CD4-positive, alpha-beta T cell treated with Interleukin-2 at 100 ng/mL for 4 hours (primary cell): Measurements from ENCODE around the gene GLIS2.
"Not testable (repeated sequence)": the region's sequence is repeated elsewhere in the genome, so short reads cannot be mapped to it uniquely, and the experiment has no call there.

ENCODE experiments used
- DNase-seq: peaks from one replicate; pipeline ENCODE4 v3.0.0-alpha.2; 2020; ENCODE audit warnings: low spot score

GLIS2 gene

DNA sequence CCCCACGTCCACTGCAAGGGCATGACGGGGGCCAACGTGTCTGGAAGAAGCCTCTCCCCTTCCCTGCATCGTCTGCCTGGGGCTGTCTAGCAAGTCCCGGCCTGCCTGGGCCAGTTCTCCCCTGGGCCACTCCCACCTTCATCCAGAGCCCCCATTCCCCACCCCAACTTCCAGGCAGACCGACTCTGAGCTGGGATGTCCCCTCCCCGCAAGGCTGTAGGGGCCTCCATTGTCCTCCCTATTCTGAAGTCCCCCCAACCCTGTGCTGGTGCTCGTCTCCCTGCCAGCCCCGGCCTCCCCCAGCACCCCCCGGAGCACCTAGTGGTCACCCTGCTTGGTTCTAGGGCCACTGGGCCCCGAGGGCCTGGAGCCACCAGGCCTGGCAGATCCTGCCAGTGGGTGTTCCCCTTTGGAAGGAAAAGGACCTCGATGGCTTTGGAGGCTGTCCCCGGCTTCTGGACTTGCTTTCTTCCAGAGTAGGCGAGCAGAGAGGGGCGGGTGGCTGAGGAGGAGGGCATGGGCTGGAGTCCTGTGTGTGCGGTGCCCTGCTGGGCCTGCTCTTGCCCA lies 4.8 kb downstream of the GLIS2 start:
- no peak for DNase-seq

GRCh38 chr16:4321286-4322120 lies 5.6 kb downstream of the GLIS2 start:
- DNase-seq: no peak

DNA sequence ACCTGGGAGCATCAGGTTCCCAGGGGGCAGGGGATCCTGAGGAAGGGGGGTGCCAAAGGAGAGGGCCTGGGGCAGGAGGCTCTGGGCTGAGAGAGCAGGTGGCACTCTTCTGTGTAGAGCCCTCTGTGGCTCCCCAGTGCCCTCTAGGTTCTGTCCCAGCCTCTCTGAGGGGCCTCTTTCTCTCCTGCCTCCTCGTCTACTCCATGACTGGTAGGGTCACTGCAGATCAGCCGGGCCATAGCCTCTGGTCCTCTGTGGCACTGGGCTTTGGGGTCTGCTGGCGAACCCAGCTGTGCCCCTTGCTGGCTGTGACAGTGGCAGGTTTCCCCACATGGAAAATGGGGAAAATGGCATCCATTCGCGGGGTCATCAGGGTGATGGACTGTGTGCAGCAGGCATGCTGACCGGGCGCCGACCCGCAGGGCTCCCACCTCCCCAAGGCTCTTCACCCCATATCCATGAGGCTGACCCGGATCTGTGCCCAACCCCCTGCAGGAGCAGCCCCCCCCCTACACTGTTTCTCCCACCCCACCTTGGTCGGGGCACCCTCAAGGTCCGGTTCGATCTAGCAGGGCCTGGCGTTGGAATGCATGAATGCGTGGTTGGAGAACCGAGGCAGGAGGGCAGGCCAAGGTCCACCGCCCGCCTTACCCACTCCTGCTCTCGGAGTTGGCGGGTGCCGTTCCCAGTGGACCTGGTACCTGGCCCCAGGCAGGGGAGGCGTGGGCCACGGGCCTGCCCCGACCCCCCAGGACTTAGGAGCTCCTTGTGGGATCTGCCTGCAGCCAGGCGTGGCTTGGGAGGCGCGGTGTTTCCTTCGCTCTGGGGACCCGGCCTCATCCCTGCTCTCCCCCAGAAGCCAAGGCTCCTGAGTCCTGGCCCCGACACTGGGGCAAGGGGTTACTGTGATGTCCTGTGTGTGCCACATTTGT lies 6.5 kb downstream of the GLIS2 start:
- DNase-seq: no peak

DNA sequence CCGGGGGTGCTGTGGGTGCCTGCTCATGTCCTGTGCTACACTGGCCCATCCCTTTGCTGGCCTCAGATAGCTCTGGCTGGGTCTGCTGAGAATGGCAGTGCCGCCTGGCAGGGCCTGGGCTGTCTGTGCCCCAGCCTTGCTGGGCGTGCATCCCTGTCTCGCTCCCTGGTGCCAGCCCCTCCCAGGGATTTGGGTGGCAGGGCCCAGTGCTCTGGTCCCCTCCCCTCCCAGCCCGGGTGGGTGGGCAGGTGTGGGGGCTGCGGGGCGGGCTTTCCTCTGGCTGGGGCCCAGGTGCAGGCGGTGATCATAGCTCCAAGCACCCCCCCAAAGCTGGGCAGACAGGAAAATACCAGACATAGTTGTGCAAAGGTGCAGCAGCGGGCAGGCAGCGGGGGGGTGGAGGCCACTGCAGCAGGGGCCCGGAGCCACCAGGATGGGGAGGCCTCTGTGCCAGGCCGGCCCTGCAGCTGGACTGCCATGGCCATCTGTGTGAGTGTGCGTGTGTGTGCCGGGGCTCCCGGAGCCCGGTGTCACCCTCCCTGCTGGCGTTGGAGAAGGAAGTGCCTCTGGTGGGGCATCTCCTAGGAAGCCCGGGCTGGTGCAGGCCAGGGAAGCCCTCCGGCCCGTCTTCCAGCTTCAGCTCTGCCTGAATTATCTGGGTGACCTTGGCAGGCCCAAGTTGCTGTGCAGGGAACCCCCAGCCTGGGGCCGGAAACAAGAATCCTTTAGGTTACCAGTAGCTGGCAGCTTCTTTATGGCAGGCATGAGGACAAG lies 7.4 kb downstream of the GLIS2 start:
- no peak for DNase-seq

DNA sequence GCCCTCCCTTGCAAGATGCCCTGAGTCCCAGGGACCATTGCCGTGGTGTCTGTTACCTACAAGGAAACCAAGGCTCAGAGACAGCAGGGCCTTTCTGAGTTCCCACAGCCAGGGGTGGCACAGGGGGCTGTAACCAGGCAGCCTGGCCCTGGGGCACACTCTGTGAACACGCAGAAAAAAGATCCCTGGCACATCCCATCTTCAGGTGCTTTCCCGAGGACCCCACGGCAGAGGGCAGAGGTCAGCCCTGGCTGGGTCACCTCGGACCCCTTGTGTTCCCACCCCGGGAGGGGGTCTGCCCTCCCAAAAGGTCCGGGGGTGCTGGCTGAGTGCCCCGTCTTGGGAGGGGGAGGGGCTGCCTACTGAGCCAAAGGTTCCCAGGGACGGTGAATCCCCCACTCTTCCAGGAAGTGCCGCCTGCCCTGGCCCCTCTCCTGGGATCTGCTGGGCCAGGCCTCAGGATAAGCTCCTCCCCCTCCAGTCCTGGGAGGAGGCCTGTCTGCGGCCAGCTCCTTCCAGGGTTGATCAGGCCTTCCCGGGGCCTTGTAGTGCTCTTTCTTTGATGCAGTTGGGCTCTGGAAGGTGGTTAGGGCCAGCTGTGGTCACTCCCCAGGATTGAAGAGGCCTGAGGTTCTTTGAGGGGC lies 8.1 kb downstream of the GLIS2 start:
- no peak for DNase-seq

DNA sequence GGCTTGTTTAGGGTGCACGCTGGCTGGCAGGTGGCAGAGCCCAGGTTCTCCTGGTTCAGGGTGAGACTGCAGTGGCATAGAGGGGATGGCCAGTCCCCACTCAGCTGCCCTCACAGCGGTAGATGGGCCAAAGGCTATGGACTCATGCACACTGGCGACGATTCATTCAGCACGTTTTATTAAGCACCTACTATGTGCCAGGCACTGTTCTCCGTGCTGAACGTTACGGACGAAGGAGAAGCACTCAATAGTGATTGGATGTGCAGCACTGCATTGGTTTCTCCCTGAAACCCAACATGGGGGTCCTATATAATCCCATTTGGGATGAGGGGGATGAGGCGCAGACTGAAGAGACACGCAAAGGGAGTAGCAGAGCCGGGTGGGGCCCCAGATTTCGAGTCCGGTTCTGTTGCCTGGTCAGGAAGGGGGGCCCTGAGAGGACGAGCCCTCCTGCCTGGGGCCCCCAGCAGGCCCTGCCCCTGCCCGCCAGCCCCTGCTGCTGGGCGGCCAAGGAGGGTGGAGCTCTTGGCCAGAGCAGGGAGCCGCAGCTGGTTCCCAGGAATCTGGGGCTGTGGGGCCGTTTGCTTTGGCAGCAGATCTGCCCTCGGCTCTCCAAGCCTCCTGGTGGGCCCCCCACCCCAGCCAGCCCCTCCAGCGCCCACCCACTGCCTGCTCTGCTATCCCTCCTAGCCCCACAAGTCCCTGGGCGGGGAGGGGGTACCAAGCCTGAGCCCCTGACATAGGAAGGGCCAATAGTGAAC lies 8.8 kb downstream of the GLIS2 start:
- DNase-seq: no peak

DNA sequence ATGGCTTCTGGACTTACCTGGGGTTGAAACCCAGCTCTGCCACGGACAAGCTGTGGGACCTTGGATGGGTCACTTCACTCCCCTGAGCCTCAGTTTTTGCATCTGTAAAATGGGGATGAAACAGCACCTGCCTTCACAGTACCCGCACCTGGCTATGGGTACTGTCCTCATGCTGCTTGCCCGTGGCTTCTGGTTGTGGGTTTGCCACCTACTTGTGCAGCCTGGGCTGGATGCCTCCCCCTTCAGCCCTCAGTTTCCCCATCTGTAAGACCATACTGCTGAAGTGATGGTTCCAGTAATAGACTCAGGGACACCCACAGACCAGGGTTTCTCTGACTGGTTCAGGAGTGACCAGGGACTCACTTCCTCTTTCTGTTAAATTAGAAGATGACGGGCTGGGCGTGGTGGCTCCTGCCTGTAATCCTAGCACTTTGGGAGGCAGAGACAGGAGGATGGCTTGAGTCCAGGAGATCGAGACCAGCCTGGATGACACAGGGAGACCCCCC lies 9.4 kb downstream of the GLIS2 start:
- no peak for DNase-seq

DNA sequence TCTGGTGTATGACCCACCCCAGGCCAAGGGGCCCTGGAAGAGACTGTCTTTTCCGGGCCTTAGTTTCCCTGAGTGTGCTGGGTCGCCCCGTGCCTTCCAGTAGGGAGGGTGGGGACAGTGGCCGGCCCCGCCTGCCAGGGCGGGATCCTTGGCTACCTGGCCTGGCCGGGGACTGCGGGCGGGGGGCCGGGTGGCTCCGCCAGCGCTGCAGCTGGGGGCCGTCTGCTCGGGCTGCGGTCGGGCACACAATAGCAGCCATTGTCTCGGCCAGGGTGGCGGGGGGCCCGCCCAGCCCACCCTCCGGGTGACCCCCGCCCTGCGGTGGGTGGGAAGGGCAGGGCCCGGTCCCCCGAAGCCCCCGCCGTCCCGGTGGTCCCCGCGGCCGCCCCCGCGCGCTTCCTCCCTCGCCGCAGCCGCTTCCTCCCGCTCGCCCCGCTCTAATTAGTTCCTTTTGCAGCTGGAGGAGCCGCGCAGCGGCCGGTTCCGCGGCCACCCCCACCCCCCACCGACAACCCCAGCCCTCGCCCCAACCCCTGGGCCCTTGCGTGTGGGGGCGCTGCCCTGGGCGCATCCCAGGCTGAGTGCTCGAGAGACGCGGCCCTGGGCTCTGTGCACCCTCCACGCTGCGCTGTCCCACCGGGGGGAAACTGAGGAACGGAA lies 11.6 kb downstream of the GLIS2 start:
- no peak for DNase-seq

- peak; percentile 47 for DNase-seq
Observed at GRCh38 chr16:4328046-4328781, 12.3 kb downstream of the GLIS2 start.

DNA sequence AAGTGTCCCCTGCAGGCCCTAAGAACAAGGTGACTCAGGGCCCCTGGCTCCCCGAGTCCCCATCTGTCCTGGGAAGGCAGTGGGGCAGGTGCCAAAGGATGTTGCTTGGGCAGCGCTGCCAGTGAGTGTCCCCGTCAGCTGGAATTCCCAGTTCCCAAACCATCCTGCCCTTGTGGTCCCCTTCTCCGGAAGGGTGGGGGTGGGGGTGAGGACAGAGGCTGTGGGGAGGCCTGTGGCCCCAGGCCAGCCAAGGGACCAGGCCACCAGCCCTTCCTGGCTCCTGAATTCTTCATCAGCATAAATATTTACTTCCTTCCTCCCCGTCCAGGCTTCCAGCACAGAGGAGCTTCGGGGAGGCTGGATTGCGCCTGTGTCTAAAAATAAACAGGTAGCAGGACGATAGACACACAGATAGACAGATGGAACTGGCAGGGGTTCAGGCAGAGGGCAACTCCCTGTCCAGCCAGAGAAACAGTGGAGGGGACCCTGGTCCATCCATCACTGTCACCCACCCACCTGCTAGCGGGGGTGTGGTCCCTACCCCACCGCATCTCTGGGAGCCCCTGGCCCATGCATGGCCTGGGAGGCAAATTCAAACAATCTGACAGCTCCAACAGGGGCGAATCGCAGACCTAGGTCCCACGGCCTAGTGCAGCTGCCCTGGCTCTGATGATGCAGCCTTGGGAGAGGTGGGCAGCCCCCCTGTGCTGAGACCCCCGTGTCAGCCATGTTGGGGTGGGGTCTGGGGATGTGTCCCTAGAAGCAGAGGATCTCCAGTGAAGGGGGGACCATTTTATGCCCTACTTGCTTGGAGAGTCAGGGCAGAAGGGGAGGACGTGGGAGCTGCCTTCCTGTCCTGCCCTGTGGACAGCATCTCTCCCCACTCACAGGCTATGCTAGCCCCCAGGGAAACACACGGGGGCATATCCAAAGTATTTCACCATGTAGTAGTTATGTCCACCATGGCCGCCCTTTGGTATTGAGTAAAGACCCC lies 13.2 kb downstream of the GLIS2 start:
- DNase-seq: no peak

DNA sequence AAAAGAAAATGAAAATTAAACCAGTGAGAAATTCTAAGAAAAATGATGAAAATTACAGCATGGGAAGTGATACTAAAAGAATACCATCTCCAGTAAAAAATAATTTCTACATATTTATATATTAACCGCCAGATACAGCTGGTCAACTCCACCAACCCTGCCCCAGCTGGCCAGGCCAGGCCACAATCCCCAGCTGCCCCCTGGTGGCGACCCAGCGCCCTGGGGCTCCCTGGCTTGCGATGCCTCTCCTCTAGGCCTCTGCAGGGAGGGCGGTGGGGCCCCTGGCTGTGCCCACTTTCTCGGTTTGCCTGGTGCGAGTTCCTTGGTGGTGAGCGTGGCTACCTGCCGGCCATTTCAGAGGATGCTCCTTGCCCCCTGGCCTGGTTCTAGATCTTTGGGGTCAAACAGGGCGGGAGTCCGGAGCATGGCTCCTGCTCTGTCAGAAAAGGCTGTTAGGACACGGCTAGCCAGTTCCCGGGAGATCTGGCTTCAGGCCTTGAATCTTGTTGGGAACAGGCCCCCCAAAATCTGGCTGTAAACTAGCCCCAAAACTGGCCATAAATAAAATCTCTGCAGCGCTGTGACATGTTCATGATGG lies 14.5 kb downstream of the GLIS2 start:
- peak; percentile 71 for DNase-seq

DNA sequence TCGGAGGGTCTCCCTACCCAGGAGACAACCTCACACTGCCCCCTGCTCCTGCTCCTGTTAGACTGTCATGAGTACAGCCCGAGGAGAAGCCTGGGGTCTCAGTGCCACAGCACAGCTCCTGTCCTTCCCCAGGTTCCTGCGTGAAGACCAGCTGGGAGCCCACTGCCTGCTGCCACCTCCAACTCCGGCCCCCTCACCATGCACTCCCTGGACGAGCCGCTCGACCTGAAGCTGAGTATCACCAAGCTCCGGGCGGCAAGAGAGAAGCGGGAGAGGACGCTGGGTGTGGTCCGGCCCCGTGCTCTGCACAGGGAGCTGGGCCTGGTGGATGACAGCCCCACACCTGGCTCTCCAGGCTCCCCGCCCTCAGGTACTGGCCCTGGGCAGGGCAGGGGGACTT lies 16.2 kb downstream of the GLIS2 start:
- DNase-seq: no peak

DNA sequence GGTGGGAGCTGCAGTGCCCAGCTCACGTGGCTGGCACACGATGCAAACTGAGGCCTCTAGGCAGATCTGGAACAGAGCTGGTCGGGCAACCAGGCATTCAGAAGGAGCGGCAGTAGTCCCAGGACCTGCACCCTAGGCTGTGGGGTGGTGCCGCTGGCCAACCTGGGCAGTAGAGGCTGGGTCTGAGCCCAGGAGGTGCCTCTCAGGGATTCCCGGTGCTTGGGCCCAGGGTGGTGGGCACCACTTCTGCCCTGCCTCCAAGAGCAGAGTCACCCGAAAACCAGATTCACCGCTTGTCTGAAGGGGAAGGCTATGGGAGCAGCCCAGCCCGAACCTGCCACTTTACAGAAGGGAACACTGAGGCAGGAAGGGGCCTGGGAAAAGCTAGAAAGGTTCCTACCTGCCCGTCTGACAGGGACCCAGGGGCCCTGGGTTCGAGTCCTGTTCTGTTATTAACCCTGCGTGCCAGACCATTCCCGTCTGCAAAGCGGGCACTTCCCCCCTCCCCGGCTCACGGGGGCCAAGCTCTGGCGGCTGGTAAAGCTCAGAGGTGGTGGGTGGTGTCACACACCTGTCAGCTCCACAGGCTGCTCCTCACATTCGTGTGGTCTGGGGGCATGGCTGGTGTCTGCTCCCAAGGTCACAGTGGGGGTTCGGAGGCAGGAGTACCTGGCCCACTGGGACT lies 16.9 kb downstream of the GLIS2 start:
- no peak for DNase-seq

- DNase-seq: no peak
Observed at GRCh38 chr16:4333308-4333638, 17.4 kb downstream of the GLIS2 start.

GRCh38 chr16:4333714-4334113 lies 17.8 kb downstream of the GLIS2 start:
- DNase-seq: not testable (repeated sequence)

GRCh38 chr16:4334724-4335495 lies 19.0 kb downstream of the GLIS2 start:
- DNase-seq: no peak
